ENCODE measurements around the gene ACTG2.

DNA sequence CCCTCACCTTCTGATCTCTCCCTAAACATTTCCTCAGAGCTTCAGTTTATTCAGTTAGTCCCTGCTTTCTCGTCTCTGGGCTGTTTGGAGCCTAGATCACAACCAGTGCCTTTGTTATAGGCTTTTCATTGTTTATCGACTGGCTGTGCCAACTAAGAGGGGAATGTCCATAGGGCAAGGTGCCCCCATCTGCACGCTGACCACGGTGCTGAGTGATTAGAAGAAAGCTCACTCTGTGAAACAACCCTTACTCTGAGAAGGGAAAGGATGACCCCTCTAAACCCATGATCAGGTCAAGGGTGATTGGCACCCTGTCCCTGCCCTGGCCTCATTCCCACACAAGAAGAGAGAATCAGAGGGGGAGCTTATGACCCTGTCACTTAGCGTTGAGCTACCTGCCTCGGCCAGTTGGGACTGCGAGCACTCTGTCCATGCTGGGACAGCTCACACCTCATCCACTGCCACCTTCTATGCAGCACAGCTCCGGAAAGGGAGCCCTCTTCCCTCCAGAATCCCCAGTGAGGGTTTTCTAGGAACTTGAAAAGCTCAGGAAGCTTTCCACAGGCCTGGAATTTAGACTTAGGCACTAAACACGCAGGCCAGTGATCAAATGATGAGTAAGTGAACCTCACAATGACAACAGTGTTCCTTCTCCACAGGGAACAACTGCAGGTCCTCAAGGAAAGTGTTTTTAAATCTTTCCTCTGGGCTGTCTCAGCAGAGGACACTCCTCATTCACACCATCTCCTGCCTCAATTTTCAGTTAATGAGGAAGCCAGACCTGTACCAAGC lies 2.3 kb upstream of the ACTG2 start:
- TF ChIP-seq, protein P1, sequence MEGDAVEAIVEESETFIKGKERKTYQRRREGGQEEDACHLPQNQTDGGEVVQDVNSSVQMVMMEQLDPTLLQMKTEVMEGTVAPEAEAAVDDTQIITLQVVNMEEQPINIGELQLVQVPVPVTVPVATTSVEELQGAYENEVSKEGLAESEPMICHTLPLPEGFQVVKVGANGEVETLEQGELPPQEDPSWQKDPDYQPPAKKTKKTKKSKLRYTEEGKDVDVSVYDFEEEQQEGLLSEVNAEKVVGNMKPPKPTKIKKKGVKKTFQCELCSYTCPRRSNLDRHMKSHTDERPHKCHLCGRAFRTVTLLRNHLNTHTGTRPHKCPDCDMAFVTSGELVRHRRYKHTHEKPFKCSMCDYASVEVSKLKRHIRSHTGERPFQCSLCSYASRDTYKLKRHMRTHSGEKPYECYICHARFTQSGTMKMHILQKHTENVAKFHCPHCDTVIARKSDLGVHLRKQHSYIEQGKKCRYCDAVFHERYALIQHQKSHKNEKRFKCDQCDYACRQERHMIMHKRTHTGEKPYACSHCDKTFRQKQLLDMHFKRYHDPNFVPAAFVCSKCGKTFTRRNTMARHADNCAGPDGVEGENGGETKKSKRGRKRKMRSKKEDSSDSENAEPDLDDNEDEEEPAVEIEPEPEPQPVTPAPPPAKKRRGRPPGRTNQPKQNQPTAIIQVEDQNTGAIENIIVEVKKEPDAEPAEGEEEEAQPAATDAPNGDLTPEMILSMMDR (conservative IDR thresholded peaks at IDR 0.05), result no peak
- TF ChIP-seq EZH2 (IDR thresholded peaks at IDR 0.05; ENCODE audit: low read depth), result no peak
